ENCODE measurements around the gene MELTF. TPM values are rescaled to one million over a fixed set of nuclear protein-coding genes. Genes with fewer than 3 reads are reported as not detected.

The MELTF gene
- total and polyA plus RNA-seq, 2 of the 13 experiments (the other 11 are each of a cell fraction or from before 2014, with no cell fraction given) = 3.2 to 7.5 TPM

DNA sequence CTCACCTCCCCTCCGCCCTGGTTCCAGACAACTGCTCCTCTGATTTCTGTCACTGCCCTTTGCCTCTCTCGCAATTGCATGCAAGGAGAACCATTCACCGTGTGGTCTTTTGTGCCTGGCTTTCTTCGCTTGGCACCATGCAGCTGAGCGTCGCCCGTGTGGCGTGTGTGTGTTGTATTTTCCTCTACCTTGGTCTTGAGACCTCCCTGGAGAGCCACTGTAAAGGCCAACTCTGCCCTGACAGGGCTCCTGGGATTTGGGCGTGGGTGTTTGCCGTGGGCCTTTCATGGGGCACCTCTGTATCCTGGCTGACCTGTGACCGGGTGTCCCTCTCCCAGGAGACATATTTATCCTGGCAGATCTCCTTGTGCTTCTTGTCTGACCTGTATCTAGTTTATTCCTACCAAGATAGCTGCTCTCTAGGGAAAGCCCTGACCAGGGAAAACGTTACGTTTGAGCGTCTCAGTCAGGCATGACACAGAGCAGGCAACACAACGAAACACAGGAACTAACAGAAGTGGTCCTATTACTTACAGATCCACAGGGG lies 59.0 kb downstream of the MELTF start (continued):
- TF ChIP-seq ZBTB20 (CRISPR knock-in tag; IDR thresholded peaks at IDR 0.05; ENCODE audit: borderline replicate concordance, low read depth) (0 out of 2 replicates have a peak, but pooled peaks have one; percentile 3), ZFYVE20 (CRISPR knock-in tag; IDR thresholded peaks at IDR 0.05; ENCODE audit: borderline replicate concordance, low read depth) (no peak), NFYB (CRISPR knock-in tag; IDR thresholded peaks at IDR 0.05) (no peak), TMF1 (CRISPR knock-in tag; IDR thresholded peaks at IDR 0.05; ENCODE audit: low read depth) (no peak), PLRG1 (conservative IDR thresholded peaks at IDR 0.05) (no peak), TOPORS (CRISPR knock-in tag; IDR thresholded peaks at IDR 0.05) (no peak), PAX8 (CRISPR knock-in tag; IDR thresholded peaks at IDR 0.05; ENCODE audit: borderline replicate concordance) (no peak), ZNF572 (CRISPR knock-in tag; IDR thresholded peaks at IDR 0.05) (0 out of 2 replicates have a peak, but pooled peaks have one; percentile 32), ATM (IDR thresholded peaks at IDR 0.05; ENCODE audit: borderline replicate concordance) (no peak), SMARCC2 (IDR thresholded peaks at IDR 0.05) (no peak), EED (CRISPR knock-in tag; IDR thresholded peaks at IDR 0.05) (no peak), ZNF235 (CRISPR knock-in tag; IDR thresholded peaks at IDR 0.05; ENCODE audit: borderline replicate concordance) (no peak), ZNF674 (CRISPR knock-in tag; IDR thresholded peaks at IDR 0.05; ENCODE audit: low read depth) (no peak), ZNF883 (CRISPR knock-in tag; IDR thresholded peaks at IDR 0.05; ENCODE audit: not compliant biosample characterization) (no peak), MLLT10 (CRISPR knock-in tag; IDR thresholded peaks at IDR 0.05) (no peak), PHF5A (CRISPR knock-in tag; IDR thresholded peaks at IDR 0.05; ENCODE audit: low read depth, unreplicated experiment) (no peak), HOXA7 (CRISPR knock-in tag; IDR thresholded peaks at IDR 0.05) (no peak)
- TF ChIP-seq, protein P1, sequence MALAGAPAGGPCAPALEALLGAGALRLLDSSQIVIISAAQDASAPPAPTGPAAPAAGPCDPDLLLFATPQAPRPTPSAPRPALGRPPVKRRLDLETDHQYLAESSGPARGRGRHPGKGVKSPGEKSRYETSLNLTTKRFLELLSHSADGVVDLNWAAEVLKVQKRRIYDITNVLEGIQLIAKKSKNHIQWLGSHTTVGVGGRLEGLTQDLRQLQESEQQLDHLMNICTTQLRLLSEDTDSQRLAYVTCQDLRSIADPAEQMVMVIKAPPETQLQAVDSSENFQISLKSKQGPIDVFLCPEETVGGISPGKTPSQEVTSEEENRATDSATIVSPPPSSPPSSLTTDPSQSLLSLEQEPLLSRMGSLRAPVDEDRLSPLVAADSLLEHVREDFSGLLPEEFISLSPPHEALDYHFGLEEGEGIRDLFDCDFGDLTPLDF (CRISPR knock-in tag; IDR thresholded peaks at IDR 0.05) = no peak
- TF ChIP-seq, protein P2, sequence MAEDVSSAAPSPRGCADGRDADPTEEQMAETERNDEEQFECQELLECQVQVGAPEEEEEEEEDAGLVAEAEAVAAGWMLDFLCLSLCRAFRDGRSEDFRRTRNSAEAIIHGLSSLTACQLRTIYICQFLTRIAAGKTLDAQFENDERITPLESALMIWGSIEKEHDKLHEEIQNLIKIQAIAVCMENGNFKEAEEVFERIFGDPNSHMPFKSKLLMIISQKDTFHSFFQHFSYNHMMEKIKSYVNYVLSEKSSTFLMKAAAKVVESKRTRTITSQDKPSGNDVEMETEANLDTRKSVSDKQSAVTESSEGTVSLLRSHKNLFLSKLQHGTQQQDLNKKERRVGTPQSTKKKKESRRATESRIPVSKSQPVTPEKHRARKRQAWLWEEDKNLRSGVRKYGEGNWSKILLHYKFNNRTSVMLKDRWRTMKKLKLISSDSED (CRISPR knock-in tag; IDR thresholded peaks at IDR 0.05) = no peak
- TF ChIP-seq, protein P3, sequence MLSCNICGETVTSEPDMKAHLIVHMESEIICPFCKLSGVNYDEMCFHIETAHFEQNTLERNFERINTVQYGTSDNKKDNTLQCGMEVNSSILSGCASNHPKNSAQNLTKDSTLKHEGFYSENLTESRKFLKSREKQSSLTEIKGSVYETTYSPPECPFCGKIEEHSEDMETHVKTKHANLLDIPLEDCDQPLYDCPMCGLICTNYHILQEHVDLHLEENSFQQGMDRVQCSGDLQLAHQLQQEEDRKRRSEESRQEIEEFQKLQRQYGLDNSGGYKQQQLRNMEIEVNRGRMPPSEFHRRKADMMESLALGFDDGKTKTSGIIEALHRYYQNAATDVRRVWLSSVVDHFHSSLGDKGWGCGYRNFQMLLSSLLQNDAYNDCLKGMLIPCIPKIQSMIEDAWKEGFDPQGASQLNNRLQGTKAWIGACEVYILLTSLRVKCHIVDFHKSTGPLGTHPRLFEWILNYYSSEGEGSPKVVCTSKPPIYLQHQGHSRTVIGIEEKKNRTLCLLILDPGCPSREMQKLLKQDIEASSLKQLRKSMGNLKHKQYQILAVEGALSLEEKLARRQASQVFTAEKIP (CRISPR knock-in tag; IDR thresholded peaks at IDR 0.05; ENCODE audit: borderline replicate concordance) = no peak
- TF ChIP-seq, protein P4, sequence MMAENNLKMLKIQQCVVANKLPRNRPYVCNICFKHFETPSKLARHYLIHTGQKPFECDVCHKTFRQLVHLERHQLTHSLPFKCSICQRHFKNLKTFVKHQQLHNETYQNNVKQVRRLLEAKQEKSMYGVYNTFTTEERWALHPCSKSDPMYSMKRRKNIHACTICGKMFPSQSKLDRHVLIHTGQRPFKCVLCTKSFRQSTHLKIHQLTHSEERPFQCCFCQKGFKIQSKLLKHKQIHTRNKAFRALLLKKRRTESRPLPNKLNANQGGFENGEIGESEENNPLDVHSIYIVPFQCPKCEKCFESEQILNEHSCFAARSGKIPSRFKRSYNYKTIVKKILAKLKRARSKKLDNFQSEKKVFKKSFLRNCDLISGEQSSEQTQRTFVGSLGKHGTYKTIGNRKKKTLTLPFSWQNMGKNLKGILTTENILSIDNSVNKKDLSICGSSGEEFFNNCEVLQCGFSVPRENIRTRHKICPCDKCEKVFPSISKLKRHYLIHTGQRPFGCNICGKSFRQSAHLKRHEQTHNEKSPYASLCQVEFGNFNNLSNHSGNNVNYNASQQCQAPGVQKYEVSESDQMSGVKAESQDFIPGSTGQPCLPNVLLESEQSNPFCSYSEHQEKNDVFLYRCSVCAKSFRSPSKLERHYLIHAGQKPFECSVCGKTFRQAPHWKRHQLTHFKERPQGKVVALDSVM (CRISPR knock-in tag; IDR thresholded peaks at IDR 0.05) = no peak
- TF ChIP-seq, protein P5, sequence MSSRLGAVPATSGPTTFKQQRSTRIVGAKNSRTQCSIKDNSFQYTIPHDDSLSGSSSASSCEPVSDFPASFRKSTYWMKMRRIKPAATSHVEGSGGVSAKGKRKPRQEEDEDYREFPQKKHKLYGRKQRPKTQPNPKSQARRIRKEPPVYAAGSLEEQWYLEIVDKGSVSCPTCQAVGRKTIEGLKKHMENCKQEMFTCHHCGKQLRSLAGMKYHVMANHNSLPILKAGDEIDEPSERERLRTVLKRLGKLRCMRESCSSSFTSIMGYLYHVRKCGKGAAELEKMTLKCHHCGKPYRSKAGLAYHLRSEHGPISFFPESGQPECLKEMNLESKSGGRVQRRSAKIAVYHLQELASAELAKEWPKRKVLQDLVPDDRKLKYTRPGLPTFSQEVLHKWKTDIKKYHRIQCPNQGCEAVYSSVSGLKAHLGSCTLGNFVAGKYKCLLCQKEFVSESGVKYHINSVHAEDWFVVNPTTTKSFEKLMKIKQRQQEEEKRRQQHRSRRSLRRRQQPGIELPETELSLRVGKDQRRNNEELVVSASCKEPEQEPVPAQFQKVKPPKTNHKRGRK (CRISPR knock-in tag; IDR thresholded peaks at IDR 0.05) = no peak
- TF ChIP-seq, protein P6, sequence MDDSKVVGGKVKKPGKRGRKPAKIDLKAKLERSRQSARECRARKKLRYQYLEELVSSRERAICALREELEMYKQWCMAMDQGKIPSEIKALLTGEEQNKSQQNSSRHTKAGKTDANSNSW (CRISPR knock-in tag; IDR thresholded peaks at IDR 0.05; ENCODE audit: borderline replicate concordance) = no peak

Measured in HepG2 (cell line).